GM19397 (cell line): Measurements from ENCODE around the gene ZNF436.
"Not testable (repeated sequence)": the region's sequence is repeated elsewhere in the genome, so short reads cannot be mapped to it uniquely, and the experiment has no call there.

Source experiments
- ATAC-seq: cut with Tn5 transposase; IDR thresholded peaks from one replicate; pipeline ENCODE4 v1.9.1; 2021; ENCODE audit warnings: mild to moderate bottlenecking, moderate library complexity; ENCODE audit not compliant: unreplicated experiment

ZNF436 gene

GRCh38 chr1:23393706-23394105 is 24.1 kb upstream of the ZNF436 start:
- ATAC-seq: no peak

DNA sequence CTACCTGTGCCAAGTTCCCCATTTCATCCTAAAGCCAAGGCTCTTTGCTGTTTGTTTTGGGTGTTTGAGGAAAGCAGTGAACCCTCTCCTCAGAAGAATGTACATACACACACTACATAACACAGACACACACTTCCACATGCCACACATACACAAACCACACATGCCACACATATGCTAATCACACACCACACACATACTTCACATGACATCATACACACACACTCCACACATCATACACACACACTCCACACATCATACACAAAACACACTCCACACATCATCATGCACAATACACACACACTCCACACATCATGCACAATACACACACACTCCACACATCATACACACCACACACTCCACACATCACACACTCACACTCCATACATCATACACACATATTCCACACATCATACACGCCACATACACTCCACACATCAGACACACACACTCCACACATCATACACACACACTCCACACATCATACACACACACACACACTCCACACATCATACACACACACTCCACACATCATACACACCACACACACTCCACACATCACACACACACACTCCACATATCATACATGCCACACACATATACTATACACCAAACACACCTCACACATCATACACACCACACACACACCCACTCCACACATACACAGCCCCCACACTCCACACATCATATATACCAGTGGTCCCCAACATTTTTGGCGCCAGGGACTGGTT is 22.7 kb upstream of the ZNF436 start:
- no peak for ATAC-seq

GRCh38 chr1:23389837-23390321 is 20.2 kb upstream of the ZNF436 start:
- no peak for ATAC-seq

DNA sequence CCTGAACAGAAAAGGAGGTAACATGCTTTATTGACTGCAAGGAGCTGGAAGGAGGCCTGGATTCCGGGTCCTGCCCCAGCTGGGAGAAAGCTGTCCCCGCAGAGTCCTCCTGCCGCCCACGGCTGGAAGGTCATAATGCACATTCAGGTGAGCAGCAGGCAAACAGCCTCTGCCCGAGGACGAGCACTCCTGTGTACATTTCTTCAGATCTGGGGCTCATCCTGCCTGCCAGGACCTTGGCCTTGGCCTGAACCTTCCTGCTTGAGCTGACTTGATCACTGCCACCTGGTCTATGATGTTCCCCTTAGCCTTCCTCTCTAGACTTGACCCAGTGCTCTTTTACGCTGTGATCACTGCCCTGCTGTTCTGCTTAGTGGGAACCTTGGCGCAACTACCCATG is 17.9 kb upstream of the ZNF436 start:
- ATAC-seq: no peak

GRCh38 chr1:23385119-23385621 is 15.5 kb upstream of the ZNF436 start:
- ATAC-seq: no peak

GRCh38 chr1:23384312-23385058 is 14.8 kb upstream of the ZNF436 start:
- no peak for ATAC-seq

DNA sequence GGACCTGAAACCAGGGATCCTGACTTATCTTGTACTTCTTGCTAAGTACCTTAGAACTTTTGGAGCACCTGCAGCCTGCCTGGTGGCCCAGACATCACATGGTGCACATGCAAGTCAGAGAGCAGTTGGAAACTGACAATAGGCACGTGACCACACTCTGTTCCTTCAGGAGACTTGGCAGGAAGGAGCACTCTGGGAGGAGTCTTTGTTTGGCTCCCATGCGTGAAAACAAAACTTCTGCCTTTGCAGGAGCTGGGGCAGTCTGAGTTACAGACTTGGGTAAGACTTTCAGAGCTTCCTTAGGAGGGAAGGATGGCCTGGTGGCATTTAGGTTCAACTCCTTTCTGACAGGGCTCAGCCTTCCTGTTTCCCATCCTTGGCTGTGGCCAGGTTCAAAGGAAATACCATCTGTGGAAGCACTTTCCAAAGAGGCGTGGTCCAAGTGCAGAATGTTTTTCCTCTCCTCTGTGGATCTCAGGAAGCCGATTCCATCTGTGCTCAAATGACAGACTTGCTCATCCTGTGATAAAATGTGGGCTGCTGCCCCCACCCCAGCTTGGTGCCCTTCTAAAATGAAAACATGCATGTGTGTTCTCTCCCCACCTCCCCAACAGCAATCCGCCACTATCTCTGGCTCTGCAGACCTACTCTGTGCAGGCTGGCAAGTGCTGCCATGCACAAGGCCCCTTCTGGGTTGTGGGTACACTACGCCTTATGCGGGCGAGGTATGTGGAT is 14.1 kb upstream of the ZNF436 start:
- no peak for ATAC-seq

GRCh38 chr1:23381233-23381885 is 11.7 kb upstream of the ZNF436 start:
- no peak for ATAC-seq

- ATAC-seq: no peak
These were observed 11.1 kb upstream of the ZNF436 start for GRCh38 chr1:23380719-23381118.

DNA sequence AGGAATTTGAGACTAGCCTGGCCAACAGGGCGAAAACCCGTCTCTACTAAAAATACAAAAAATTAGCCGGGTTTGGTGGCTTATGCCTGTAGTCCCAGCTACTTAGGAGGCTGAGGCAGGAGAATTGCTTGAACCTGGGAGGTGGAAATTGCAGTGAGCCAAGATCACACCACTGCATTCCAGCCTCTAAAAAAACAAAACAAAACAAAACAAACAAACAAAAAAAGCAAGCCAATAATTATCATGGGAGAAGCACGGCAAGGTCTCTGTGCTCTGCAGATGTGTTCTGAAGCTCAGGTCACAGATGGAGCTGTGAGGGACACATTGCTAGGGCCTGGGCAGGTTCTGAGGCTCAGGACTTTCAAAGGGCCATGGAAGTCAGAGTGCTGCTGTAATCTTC is 10.6 kb upstream of the ZNF436 start:
- not testable (repeated sequence) for ATAC-seq

- no peak for ATAC-seq
These were observed 7.5 kb upstream of the ZNF436 start for GRCh38 chr1:23376890-23377811.

GRCh38 chr1:23374079-23374735 is 4.6 kb upstream of the ZNF436 start:
- ATAC-seq: not testable (repeated sequence)

- ATAC-seq: no peak
These were observed 2.6 kb upstream of the ZNF436 start for GRCh38 chr1:23371987-23372880.

GRCh38 chr1:23370709-23371584 is 1.3 kb upstream of the ZNF436 start:
- no peak for ATAC-seq

GRCh38 chr1:23370330-23370708 is 683 bp upstream of the ZNF436 start:
- ATAC-seq: no peak

DNA sequence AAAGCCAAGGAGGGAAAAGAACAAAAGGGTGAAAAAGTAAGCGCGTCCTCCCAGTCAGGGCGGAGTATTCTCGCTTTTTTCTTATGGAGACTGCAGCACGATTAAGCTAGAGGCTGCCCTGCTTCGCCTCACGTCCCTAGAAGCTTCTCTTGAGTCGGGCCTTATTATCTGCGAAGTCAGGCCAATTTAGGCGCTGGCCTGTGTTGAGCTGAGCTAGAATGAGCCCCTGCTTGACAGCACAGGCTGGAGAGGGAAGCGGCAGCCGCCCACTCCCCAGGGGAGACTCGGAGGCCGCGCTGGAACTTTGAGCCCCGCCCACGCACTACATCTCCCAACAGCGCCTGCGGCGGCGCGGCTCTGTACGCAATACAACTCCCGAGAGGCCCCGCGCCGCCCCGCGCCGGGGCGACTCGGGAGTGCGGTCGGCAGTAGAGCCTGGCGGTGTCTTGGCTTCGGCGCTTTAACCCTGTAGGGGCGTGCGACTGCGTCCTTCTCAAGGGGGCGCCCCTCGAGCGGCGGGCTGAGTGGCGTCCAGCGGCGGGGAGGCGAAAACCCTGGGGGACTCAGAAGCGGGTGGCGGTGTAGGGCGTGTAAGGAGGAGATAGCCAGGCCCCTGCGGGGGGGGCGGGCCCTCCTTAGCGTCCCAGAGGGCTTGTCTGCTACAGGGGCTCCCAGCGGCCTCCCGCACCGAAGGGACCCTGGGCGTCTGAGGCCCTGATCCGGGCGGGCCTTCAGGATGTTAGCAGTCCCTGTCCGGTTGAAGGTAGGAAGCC is 888 bp downstream of the ZNF436 start:
- ATAC-seq: peak; percentile 62
